HEK293 (cell line): ENCODE data around the gene HBG2.

ENCODE experiments used
- CTCF ChIA-PET: fragments of 350-600 bp; formaldehyde crosslinking; extraction: SDS; loops from one replicate; lab custom pipeline; 2021; ENCODE audit warnings: antibody characterized with exemption; lab: Yijun Ruan, JAX
- POLR2A ChIA-PET: fragments of 300-600 bp; formaldehyde crosslinking; extraction: SDS; loops from one replicate; lab custom pipeline; 2020; ENCODE audit warnings: antibody characterized with exemption, inconsistent platforms; lab: Yijun Ruan, JAX
- H3K27ac ChIP-seq: fragments of 200-500 bp; sonication (Bioruptor generic); 2 replicates; pipeline ENCODE4 v1.5.1; 2014; ENCODE audit warnings: low read depth, low read length, control low read depth, inconsistent platforms; ENCODE audit errors: extremely low read depth
- H3K36me3 ChIP-seq, 2 experiments: fragments of 200-500 bp in 1 of 2; sonication (Bioruptor generic) in 1 of 2; 1 replicate in 1 of 2; 2 replicates in 1 of 2; pipeline ENCODE4 v1.5.1; 2014 to 2017; ENCODE audit warnings: inconsistent platforms in 2 of 2, low read length in 2 of 2; ENCODE audit not compliant: control insufficient read depth in 2 of 2, insufficient read depth in 1 of 2
- H3K4me1 ChIP-seq: fragments of 200-500 bp; sonication (Bioruptor generic); 2 replicates; pipeline ENCODE4 v1.5.1; 2014; ENCODE audit warnings: mild to moderate bottlenecking, low read length, inconsistent platforms; ENCODE audit not compliant: control insufficient read depth, insufficient read depth
- H3K4me3 ChIP-seq: 2 replicates; pipeline ENCODE4 v1.5.1; 2011; ENCODE audit warnings: low read depth, mild to moderate bottlenecking, control low read depth, low read length, moderate library complexity
- H3K9me3 ChIP-seq: fragments of 200-500 bp; sonication (Bioruptor generic); 2 replicates; pipeline ENCODE4 v1.5.1; 2014; ENCODE audit warnings: low read depth, low read length, inconsistent platforms; ENCODE audit not compliant: control insufficient read depth, insufficient read depth
- BCL6B ChIP-seq: fragments of 450-650 bp; formaldehyde crosslinking; IDR thresholded peaks from 2 replicates; pipeline ENCODE4 v1.5.1; 2017; ENCODE audit warnings: missing biosample characterization, missing genetic modification characterization
- KLF17 ChIP-seq: fragments of 450-650 bp; formaldehyde crosslinking; IDR thresholded peaks from 2 replicates; pipeline ENCODE4 v1.5.1; 2016; ENCODE audit warnings: missing biosample characterization, missing genetic modification characterization
- KLF7 ChIP-seq: fragments of 450-650 bp; formaldehyde crosslinking; IDR thresholded peaks from 2 replicates; pipeline ENCODE4 v1.5.1; 2016; ENCODE audit warnings: missing biosample characterization, missing genetic modification characterization, borderline replicate concordance
- OSR2 ChIP-seq: fragments of 450-650 bp; formaldehyde crosslinking; IDR thresholded peaks from 2 replicates; pipeline ENCODE4 v1.5.1; 2016; ENCODE audit warnings: missing biosample characterization, missing genetic modification characterization
- PRDM1 ChIP-seq: fragments of 450-650 bp; formaldehyde crosslinking; IDR thresholded peaks from 2 replicates; pipeline ENCODE4; 2016; ENCODE audit warnings: missing biosample characterization, missing genetic modification characterization
- SCRT2 ChIP-seq: fragments of 450-650 bp; formaldehyde crosslinking; IDR thresholded peaks from 2 replicates; pipeline ENCODE4 v1.5.1; 2016; ENCODE audit warnings: missing biosample characterization, missing genetic modification characterization
- ZBTB11 ChIP-seq: fragments of 450-650 bp; formaldehyde crosslinking; conservative IDR thresholded peaks from 2 replicates; pipeline ENCODE4 v1.5.1; 2016; ENCODE audit warnings: low read depth, missing biosample characterization, missing genetic modification characterization
- ZBTB8A ChIP-seq: fragments of 450-650 bp; formaldehyde crosslinking; IDR thresholded peaks from 2 replicates; pipeline ENCODE4 v1.5.1; 2016; ENCODE audit warnings: missing biosample characterization, missing genetic modification characterization
- ZFHX2 ChIP-seq: fragments of 450-650 bp; formaldehyde crosslinking; conservative IDR thresholded peaks from 2 replicates; pipeline ENCODE4 v1.5.1; 2016; ENCODE audit warnings: missing biosample characterization, missing genetic modification characterization
- ZFP37 ChIP-seq: fragments of 450-650 bp; formaldehyde crosslinking; IDR thresholded peaks from 2 replicates; pipeline ENCODE4 v1.5.1; 2016; ENCODE audit warnings: missing biosample characterization, missing genetic modification characterization
- ZNF148 ChIP-seq: fragments of 450-650 bp; formaldehyde crosslinking; IDR thresholded peaks from 2 replicates; pipeline ENCODE4 v1.5.0; 2017; ENCODE audit warnings: missing biosample characterization, missing genetic modification characterization, borderline replicate concordance
- ZNF214 ChIP-seq: fragments of 450-650 bp; formaldehyde crosslinking; IDR thresholded peaks from 2 replicates; pipeline ENCODE4 v1.5.1; 2017; ENCODE audit warnings: missing biosample characterization, mild to moderate bottlenecking, missing genetic modification characterization, borderline replicate concordance
- ZNF239 ChIP-seq: fragments of 450-650 bp; formaldehyde crosslinking; IDR thresholded peaks from 2 replicates; pipeline ENCODE4 v1.5.1; 2016; ENCODE audit warnings: missing biosample characterization, missing genetic modification characterization
- ZNF292 ChIP-seq: fragments of 450-650 bp; formaldehyde crosslinking; IDR thresholded peaks from 2 replicates; pipeline ENCODE4 v1.5.1; 2016; ENCODE audit warnings: low read depth, missing biosample characterization, missing genetic modification characterization, borderline replicate concordance
- ZNF324 ChIP-seq: fragments of 450-650 bp; formaldehyde crosslinking; IDR thresholded peaks from 2 replicates; pipeline ENCODE4 v1.5.1; 2016; ENCODE audit warnings: missing biosample characterization, missing genetic modification characterization
- ZNF473 ChIP-seq: fragments of 450-650 bp; formaldehyde crosslinking; IDR thresholded peaks from 2 replicates; pipeline ENCODE4 v1.5.1; 2017; ENCODE audit warnings: missing biosample characterization, missing genetic modification characterization
- ZNF670 ChIP-seq: fragments of 450-650 bp; formaldehyde crosslinking; IDR thresholded peaks from 2 replicates; pipeline ENCODE4 v1.5.1; 2016; ENCODE audit warnings: missing biosample characterization, missing genetic modification characterization, low read depth
- ZNF76 ChIP-seq: fragments of 450-650 bp; formaldehyde crosslinking; IDR thresholded peaks from 2 replicates; pipeline ENCODE4; 2016; ENCODE audit warnings: low read depth, missing biosample characterization, missing genetic modification characterization, borderline replicate concordance
- ZNF777 ChIP-seq: fragments of 450-650 bp; formaldehyde crosslinking; IDR thresholded peaks from 2 replicates; pipeline ENCODE4 v1.5.1; 2017; ENCODE audit warnings: missing biosample characterization, missing genetic modification characterization, borderline replicate concordance
- ZNF785 ChIP-seq: fragments of 450-650 bp; formaldehyde crosslinking; IDR thresholded peaks from 2 replicates; pipeline ENCODE4 v1.5.1; 2016; ENCODE audit warnings: missing biosample characterization, missing genetic modification characterization
- ZSCAN4 ChIP-seq: fragments of 450-650 bp; formaldehyde crosslinking; IDR thresholded peaks from 2 replicates; pipeline ENCODE4 v1.5.1; 2017; ENCODE audit warnings: missing biosample characterization, missing genetic modification characterization

HBG2 gene

GRCh38 chr11:5275369-5276110 lies 21.0 kb upstream of the HBG2 start:
- no peaks in the 10 kb centered on the region for H3K4me1 ChIP-seq
- TF ChIP-seq ZNF76 (tag by site-specific recombination) = no peak
- TF ChIP-seq ZNF214 (tag by site-specific recombination) = no peak
- no peak for TF ChIP-seq BCL6B
- POLR2A ChIA-PET = no interaction called here
- H3K36me3 ChIP-seq = no peaks in the 10 kb centered on the region
- H3K4me3 ChIP-seq = no peak overlapping the region
- no peaks in the 10 kb centered on the region for H3K9me3 ChIP-seq
- no peak overlapping the region for H3K27ac ChIP-seq
- CTCF ChIA-PET = interaction anchor here (0.6 kb wide), 1 partner anchor 15 kb away, joined by 3 read pairs; no protein-coding TSS in a partner anchor

- Histone ChIP-seq H3K4me3 (no peak overlapping the region), H3K9me3 (no peaks in the 10 kb centered on the region), H3K36me3 (no peaks in the 10 kb centered on the region), H3K27ac (no peak overlapping the region), H3K4me1 (no peaks in the 10 kb centered on the region)
- ChIA-PET CTCF (no interaction called here), POLR2A (no interaction called here)
- TF ChIP-seq ZBTB11 = no peak
- no peak for TF ChIP-seq ZBTB8A (tag by site-specific recombination)
- no peak for TF ChIP-seq ZNF777 (tag by site-specific recombination)
- no peak for TF ChIP-seq ZNF473 (tag by site-specific recombination)
- no peak for TF ChIP-seq ZNF670
- TF ChIP-seq KLF7 (tag by site-specific recombination) = no peak
- TF ChIP-seq ZFHX2 (tag by site-specific recombination) = no peak
- TF ChIP-seq OSR2 = no peak
- no peak for TF ChIP-seq KLF17 (tag by site-specific recombination)
Measured at GRCh38 chr11:5274395-5274794, 19.8 kb upstream of the HBG2 start.

- CTCF ChIA-PET = interaction anchor here (0.6 kb wide), 1 partner anchor 19 kb away, joined by 3 read pairs; no protein-coding TSS in a partner anchor
- H3K9me3 ChIP-seq = no peaks in the 10 kb centered on the region
- no peaks in the 10 kb centered on the region for H3K36me3 ChIP-seq
- H3K4me1 ChIP-seq = no peaks in the 10 kb centered on the region
- no peak overlapping the region for H3K4me3 ChIP-seq
- no peak overlapping the region for H3K27ac ChIP-seq
- POLR2A ChIA-PET = no interaction called here
- no peak for TF ChIP-seq ZNF324
- no peak for TF ChIP-seq ZNF292
- no peak for TF ChIP-seq SCRT2 (tag by site-specific recombination)
- no peak for TF ChIP-seq ZFP37 (tag by site-specific recombination)
- no peak for TF ChIP-seq ZNF239 (tag by site-specific recombination)
- TF ChIP-seq ZNF148 = no peak
- TF ChIP-seq PRDM1 (tag by site-specific recombination) = no peak
- no peak for TF ChIP-seq ZNF785 (tag by site-specific recombination)
- no peak for TF ChIP-seq ZSCAN4
Measured at GRCh38 chr11:5272395-5273017, 17.9 kb upstream of the HBG2 start.
